ENCODE measurements around the gene ANKRD65.

DNA sequence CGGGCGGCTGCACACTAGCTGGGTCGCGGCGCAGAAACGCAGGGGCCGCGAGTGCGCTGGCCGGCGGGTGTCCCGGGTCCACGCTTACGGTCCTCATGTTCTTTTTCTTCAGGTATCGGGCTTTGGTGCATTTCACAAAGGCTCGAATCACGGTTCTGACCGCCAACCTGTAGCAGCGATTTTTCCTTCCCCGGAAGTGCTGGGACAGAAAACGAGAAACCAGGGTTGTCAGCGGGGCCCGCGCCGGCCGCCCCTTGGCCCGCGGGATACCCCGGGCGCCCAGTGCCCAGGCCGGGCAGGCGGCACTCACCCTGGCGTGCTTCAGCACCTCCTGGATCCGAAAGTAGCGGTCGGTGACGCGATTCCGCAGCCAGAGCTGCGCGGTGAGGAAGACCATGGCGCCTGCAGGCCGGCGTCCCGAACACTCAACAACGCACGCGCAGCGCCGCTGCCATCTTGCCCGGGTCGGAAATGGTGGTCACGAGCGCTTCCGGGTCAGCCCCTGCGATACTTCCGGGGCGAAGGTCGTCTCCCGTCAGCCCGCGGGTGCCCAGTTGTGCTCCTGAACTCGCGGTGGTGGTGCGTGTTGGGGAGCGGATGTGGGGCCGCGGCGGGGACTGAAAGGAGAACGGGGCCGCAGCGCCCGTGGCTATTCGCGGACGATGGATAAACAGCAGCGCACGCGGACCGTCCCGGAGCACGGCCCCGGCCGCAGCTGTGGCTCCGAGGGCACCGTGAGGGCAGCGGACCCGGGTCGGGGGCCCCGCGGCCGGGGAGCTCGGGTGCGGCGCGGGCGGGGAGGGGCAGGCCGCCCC is 14.0 kb downstream of the ANKRD65 start, which contains the start of gene MRPL20:
- TF ChIP-seq CTCF (conservative IDR thresholded peaks at IDR 0.05) (no peak), EZH2 (IDR thresholded peaks at IDR 0.05; ENCODE audit: low read depth) (no peak)

Data from PC-9 (cell line).